K562 (cell line): ENCODE results near the gene TAOK2. TPM values are rescaled to one million over a fixed set of nuclear protein-coding genes. Genes with fewer than 3 reads are reported as not detected.
A peak's percentile ranks its signal among the peaks of the same experiment; 100 is the strongest.

Experiments used
- BCOR ChIP-seq: fragments of 450-650 bp; IDR thresholded peaks from 2 replicates; pipeline ENCODE4 v1.6.1; 2016
- ETV5 ChIP-seq: sonication (generic); formaldehyde crosslinking; IDR thresholded peaks from 2 replicates; pipeline ENCODE4 v1.4.0; 2020; ENCODE audit warnings: low read depth, mild to moderate bottlenecking, missing genetic modification reagents
- FOXP1 ChIP-seq: sonication (generic); formaldehyde crosslinking; IDR thresholded peaks from 2 replicates; pipeline ENCODE4 v1.8.0; 2022; ENCODE audit warnings: mild to moderate bottlenecking, missing genetic modification reagents
- GTF2A2 ChIP-seq: IDR thresholded peaks from 2 replicates; pipeline ENCODE4 v1.6.1; 2016; ENCODE audit warnings: mild to moderate bottlenecking, missing genetic modification characterization, missing compliant biosample characterization
- JUN ChIP-seq, 2 experiments: sonication (generic) in 1 of 2; formaldehyde crosslinking in 1 of 2; IDR thresholded peaks; 2 replicates each; pipeline versions ENCODE4 v1.6.1 to v1.8.0; 2012 to 2022; ENCODE audit warnings: borderline replicate concordance in 2 of 2, mild to moderate bottlenecking in 2 of 2, improper control_type of control experiment in 1 of 2, low read depth in 1 of 2, low read length in 1 of 2, missing genetic modification reagents in 1 of 2
- MTA1 ChIP-seq: fragments of 450-650 bp; IDR thresholded peaks from 2 replicates; pipeline ENCODE4 v1.6.1; 2017; ENCODE audit warnings: borderline replicate concordance
- NFXL1 ChIP-seq: fragments of 450-650 bp; formaldehyde crosslinking; IDR thresholded peaks from 2 replicates; pipeline ENCODE4 v1.4.0; 2021; ENCODE audit warnings: mild to moderate bottlenecking
- NR2C1 ChIP-seq, 2 experiments: fragments of 450-650 bp; IDR thresholded peaks; 2 replicates each; pipeline ENCODE4 v1.6.1; 2017; ENCODE audit warnings: mild to moderate bottlenecking in 2 of 2, antibody characterized with exemption in 1 of 2, inconsistent platforms in 1 of 2, missing compliant biosample characterization in 1 of 2, missing genetic modification characterization in 1 of 2
- NR2C2 ChIP-seq, 2 experiments: fragments of 200-800 bp in 1 of 2; sonication (Bioruptor generic) in 1 of 2; sonication (generic) in 1 of 2; formaldehyde crosslinking in 1 of 2; IDR thresholded peaks; 2 replicates each; pipeline versions ENCODE4 v1.6.1 to v1.8.0; 2016 to 2022; ENCODE audit warnings: mild to moderate bottlenecking in 1 of 2, missing compliant biosample characterization in 1 of 2, missing genetic modification characterization in 1 of 2, missing genetic modification reagents in 1 of 2
- XRCC5 ChIP-seq: fragments of 200-400 bp; formaldehyde crosslinking; IDR thresholded peaks from 2 replicates; pipeline ENCODE4 v1.6.1; 2017; ENCODE audit warnings: low read depth, mild to moderate bottlenecking, low read length
- ZBTB40 ChIP-seq, 2 experiments: fragments of 450-650 bp in 1 of 2; sonication (generic) in 1 of 2; formaldehyde crosslinking in 1 of 2; IDR thresholded peaks; 2 replicates each; pipeline versions ENCODE4 v1.7.1 to v1.9.0; 2016 to 2022; ENCODE audit warnings: inconsistent platforms in 1 of 2, mild to moderate bottlenecking in 1 of 2, missing genetic modification reagents in 1 of 2
- ZBTB43 ChIP-seq: sonication (generic); formaldehyde crosslinking; IDR thresholded peaks from 2 replicates; pipeline ENCODE4 v1.8.0; 2023; ENCODE audit warnings: mild to moderate bottlenecking, missing genetic modification reagents
- polyA plus RNA-seq, 8 experiments: library from polyadenylated mRNA; depleted of rRNA in 4 of 8; stranded (reverse) in 5 of 8; unstranded in 3 of 8; fragments of >200 nt; fragmentation: Nextera tagmentation in 2 of 8; fragmentation: Illumina TruSeq in 1 of 8; extraction: Ambion mirVana in 2 of 8; extraction: Trizol in 1 of 8; gene quantifications; 2 replicates each; pipeline versions ENCODE4 v1.2.1 to v1.2.3, GENCODE V29; 2011 to 2014; ENCODE audit warnings: inconsistent platforms in 1 of 8, missing spikeins in 1 of 8
- total RNA-seq, 7 experiments: library from RNA; depleted of rRNA in 6 of 7; stranded (reverse); fragments of >200 nt in 6 of 7; fragmentation: Illumina TruSeq in 2 of 7; extraction: Trizol in 2 of 7; gene quantifications; 2 replicates each; pipeline versions ENCODE4 v1.2.1 to v1.2.3, GENCODE V29; 2011 to 2021; ENCODE audit warnings: low replicate concordance in 1 of 7
- TF ChIP-seq, protein P1 (sequence below): fragments of 450-650 bp; conservative IDR thresholded peaks from 2 replicates; pipeline ENCODE4 v1.6.1; 2016; ENCODE audit warnings: missing genetic modification characterization, low read depth, mild to moderate bottlenecking, missing compliant biosample characterization, moderate library complexity

Gene TAOK2
- total and polyA plus RNA-seq, 9 of the 15 experiments (the other 6 are each of a cell fraction or from before 2014, with no cell fraction given) = 0.10 to 41.8 (median 13.7) TPM

GRCh38 chr16:29995911-29996765 is 22.5 kb downstream of the TAOK2 start, which contains the start of gene INO80E (continued):
- TF ChIP-seq, protein P1, sequence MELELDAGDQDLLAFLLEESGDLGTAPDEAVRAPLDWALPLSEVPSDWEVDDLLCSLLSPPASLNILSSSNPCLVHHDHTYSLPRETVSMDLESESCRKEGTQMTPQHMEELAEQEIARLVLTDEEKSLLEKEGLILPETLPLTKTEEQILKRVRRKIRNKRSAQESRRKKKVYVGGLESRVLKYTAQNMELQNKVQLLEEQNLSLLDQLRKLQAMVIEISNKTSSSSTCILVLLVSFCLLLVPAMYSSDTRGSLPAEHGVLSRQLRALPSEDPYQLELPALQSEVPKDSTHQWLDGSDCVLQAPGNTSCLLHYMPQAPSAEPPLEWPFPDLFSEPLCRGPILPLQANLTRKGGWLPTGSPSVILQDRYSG (tag) = 0 out of 2 replicates have a peak, but pooled peaks have one; percentile 40
- TF ChIP-seq ETV5 (CRISPR knock-in tag) (peak; percentile 96), NFXL1 (CRISPR knock-in tag) (no peak), MTA1 (peak; percentile 95), XRCC5 (no peak), FOXP1 (CRISPR knock-in tag) (peak; percentile 91), GTF2A2 (tag) (no peak), NR2C2 (CRISPR knock-in tag; IDR thresholded peaks at IDR 0.05) (peak; percentile 80), NR2C2 (tag; IDR thresholded peaks at IDR 0.05) (peak; percentile 94), NR2C1 (IDR thresholded peaks at IDR 0.05) (peak; percentile 63; the same call in 1 of the 2 replicates), NR2C1 (tag; IDR thresholded peaks at IDR 0.05) (peak; percentile 87), ZBTB43 (CRISPR knock-in tag) (0 out of 2 replicates have a peak, but pooled peaks have one; percentile 3), BCOR (peak; percentile 87), JUN (IDR thresholded peaks at IDR 0.05; ENCODE audit: borderline replicate concordance, low read depth, low read length) (peak; percentile 54; the same call in 1 of the 2 replicates), JUN (CRISPR knock-in tag; IDR thresholded peaks at IDR 0.05; ENCODE audit: borderline replicate concordance) (peak; percentile 84; the same call in 1 of the 2 replicates), ZBTB40 (IDR thresholded peaks at IDR 0.05) (peak; percentile 81), ZBTB40 (CRISPR knock-in tag; IDR thresholded peaks at IDR 0.05) (no peak)
